Testis (tissue), 3 donors: ENCODE data around the gene PTPRN2. TPM values are rescaled to one million over a fixed set of nuclear protein-coding genes. Genes with fewer than 3 reads are reported as not detected.
"Not testable (repeated sequence)": the region's sequence is repeated elsewhere in the genome, so short reads cannot be mapped to it uniquely, and the experiment has no call there.

Experiments
- DNase-seq: peaks from one replicate; pipeline ENCODE4 v3.0.0-alpha.2; 2019
- H3K27ac ChIP-seq, 2 donors: fragments of 200-600 bp; sonication (generic); one replicate each; pipeline ENCODE4 v1.5.1; 2019
- H3K27me3 ChIP-seq: fragments of 200-600 bp; sonication (generic); one replicate; pipeline ENCODE4 v1.5.1; 2019
- H3K36me3 ChIP-seq: fragments of 200-600 bp; sonication (generic); one replicate; pipeline ENCODE4 v1.5.1; 2017; ENCODE audit warnings: low read depth; ENCODE audit errors: missing control alignments
- H3K4me1 ChIP-seq: fragments of 200-600 bp; sonication (generic); one replicate; pipeline ENCODE4 v1.5.1; 2019
- H3K4me3 ChIP-seq, 2 donors: fragments of 200-600 bp; sonication (generic); one replicate each; pipeline ENCODE4 v1.5.1; 2017 to 2019
- H3K9me3 ChIP-seq: fragments of 200-600 bp; sonication (generic); one replicate; pipeline ENCODE4 v1.5.1; 2017
- POLR2A ChIP-seq: fragments of 450-650 bp; IDR thresholded peaks from one replicate; pipeline ENCODE4 v1.6.1; 2017; ENCODE audit warnings: antibody characterized with exemption, mild to moderate bottlenecking, moderate library complexity
- WGBS, 2 donors: methylation state at CpG; one replicate each; pipeline ENCODE4 v1.1.5; 2018; 5-methylcytosine and 5-hydroxymethylcytosine counted together
- intact Hi-C: fragments of 100-400 bp; cut with DNase I; formaldehyde crosslinking; loops from one replicate; pipeline ENCODE4 v1.15.1; 2023; ENCODE audit warnings: low total_unique reads
- polyA plus RNA-seq: library from polyadenylated mRNA; stranded (reverse); fragments of 350-450 nt; fragmentation: Illumina TruSeq; extraction: RNeasy Lipid Tissue Mini Kit (QIAGEN cat#74804); gene quantifications from one replicate; pipeline ENCODE4 v1.2.3, GENCODE V29; 2014; ENCODE audit warnings: low read depth, low replicate concordance; ENCODE audit not compliant: insufficient read depth
- total RNA-seq, 2 donors: library from RNA; depleted of rRNA; stranded (reverse); fragments of >200 nt; gene quantifications; one replicate each; pipeline ENCODE4 v1.2.3, GENCODE V29; 2016
- TF ChIP-seq, protein P1 (sequence below), 3 experiments: fragments of 450-650 bp in 2 of 3; fragments of 200-600 bp in 1 of 3; sonication (generic) in 1 of 3; IDR thresholded peaks; one replicate each; pipeline ENCODE4 v1.5.1; 2016 to 2019; ENCODE audit warnings: antibody characterized with exemption in 3 of 3, mild to moderate bottlenecking in 2 of 3, moderate library complexity in 1 of 3

PTPRN2 gene
- total and polyA plus RNA-seq, 3 donors from 2014 or later: 9.3 to 10.8 (median 9.8) TPM

DNA sequence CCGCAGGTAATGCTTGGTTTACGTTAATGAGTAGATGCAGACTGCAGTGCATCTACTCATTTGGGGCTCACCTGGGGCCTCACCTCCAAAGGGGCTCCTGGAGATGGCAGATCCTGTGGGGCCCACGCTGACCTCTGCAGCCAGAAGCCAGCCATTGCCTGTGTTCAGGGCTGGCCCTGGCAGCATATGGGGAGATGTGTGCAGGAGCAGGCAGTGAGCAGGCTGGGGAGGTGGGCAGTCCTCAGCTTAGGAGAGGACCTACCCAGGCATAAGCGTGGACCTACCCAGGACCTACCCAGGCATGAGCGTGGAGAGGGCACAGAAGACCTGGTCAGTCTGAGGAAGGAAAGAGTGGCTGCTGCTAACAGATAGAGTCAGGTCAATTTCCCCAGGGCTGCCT is 178.5 kb downstream of the PTPRN2 start:
- Histone ChIP-seq H3K4me3 (no peak overlapping the region), H3K27ac (no peak overlapping the region), H3K36me3 (no peaks in the 10 kb centered on the region), H3K9me3 (no peaks in the 10 kb centered on the region), H3K4me1 (no peaks in the 10 kb centered on the region), H3K27me3 (no peaks in the 10 kb centered on the region)
- TF ChIP-seq, protein P1, sequence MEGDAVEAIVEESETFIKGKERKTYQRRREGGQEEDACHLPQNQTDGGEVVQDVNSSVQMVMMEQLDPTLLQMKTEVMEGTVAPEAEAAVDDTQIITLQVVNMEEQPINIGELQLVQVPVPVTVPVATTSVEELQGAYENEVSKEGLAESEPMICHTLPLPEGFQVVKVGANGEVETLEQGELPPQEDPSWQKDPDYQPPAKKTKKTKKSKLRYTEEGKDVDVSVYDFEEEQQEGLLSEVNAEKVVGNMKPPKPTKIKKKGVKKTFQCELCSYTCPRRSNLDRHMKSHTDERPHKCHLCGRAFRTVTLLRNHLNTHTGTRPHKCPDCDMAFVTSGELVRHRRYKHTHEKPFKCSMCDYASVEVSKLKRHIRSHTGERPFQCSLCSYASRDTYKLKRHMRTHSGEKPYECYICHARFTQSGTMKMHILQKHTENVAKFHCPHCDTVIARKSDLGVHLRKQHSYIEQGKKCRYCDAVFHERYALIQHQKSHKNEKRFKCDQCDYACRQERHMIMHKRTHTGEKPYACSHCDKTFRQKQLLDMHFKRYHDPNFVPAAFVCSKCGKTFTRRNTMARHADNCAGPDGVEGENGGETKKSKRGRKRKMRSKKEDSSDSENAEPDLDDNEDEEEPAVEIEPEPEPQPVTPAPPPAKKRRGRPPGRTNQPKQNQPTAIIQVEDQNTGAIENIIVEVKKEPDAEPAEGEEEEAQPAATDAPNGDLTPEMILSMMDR (IDR thresholded peaks at IDR 0.05): no peak
- no peak for TF ChIP-seq POLR2A
- intact Hi-C loops: no loop called here
- WGBS, 2 donors: 87 to 88% methylated on average over 4 to 5 of the region's 5 CpGs
- DNase-seq: no peak

DNA sequence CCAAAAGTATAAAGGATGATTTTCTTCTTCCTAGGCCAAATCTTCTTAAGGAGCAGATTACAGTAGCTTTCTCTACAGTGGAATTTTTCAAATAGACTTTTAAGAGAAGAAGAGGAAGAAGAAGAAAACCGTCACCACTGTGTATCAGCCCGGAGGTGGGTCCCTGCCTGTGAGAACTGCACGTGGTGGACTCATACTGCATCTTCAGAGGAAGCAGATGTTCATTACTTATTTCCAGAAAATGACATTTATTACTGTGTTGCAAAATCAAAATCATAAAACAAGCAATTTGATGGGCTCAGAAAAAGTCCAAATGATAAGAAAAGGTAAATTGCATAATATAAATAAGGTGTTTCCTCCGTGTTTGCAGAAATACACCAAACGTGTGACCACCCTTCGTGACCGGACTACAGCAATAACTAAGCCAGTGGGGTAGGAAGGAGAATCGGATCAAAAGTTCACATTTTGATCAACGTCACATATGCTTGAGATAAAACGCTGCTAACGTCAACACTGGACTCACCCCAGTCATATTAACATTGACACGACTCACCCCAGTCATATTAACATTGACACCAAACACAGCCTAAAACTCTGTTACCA is 179.2 kb downstream of the PTPRN2 start:
- no peak for TF ChIP-seq POLR2A
- TF ChIP-seq, protein P1 (IDR thresholded peaks at IDR 0.05): no peak
- Histone ChIP-seq H3K4me3 (no peak overlapping the region), H3K36me3 (no peaks in the 10 kb centered on the region), H3K27ac (no peak overlapping the region), H3K9me3 (no peaks in the 10 kb centered on the region), H3K27me3 (no peaks in the 10 kb centered on the region), H3K4me1 (no peaks in the 10 kb centered on the region)
- intact Hi-C loops: no loop called here
- WGBS, 2 donors: 74 to 82% methylated on average over 12 of the region's 12 CpGs
- no peak for DNase-seq

DNA sequence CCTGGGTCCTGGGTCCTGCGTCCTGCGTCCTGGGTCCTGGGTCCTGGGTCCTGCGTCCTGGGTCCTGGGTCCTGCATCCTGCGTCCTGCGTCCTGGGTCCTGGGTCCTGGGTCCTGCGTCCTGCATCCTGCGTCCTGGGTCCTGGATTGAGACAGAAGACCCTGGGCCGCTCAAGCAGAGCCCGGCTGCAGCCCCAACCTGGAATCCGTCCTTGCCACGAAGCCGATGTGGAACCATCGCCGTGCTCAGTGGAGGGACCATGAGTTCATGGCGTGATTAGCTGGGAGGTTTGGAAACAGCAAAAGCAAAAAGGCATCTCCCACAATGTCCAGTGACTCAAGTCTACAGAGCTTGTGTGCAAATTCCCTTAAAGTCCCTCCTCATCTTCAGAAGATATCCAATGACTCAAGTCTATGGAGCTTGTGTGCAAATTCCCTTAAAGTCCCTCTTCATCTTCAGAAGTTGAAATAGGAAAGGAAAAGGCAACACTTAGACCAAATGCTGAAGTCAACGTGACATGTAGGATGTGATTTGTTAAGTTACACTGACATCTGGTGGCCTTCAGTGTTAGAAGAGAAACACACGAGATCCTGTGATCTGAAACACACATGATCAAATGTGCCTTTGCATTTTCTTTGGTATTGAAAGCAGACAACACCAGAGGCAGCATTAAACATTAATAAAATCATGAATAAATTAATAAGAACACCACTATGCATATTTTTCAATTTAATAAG is 179.9 kb downstream of the PTPRN2 start:
- no peak for DNase-seq
- H3K4me3 ChIP-seq: no peak overlapping the region
- H3K36me3 ChIP-seq: no peaks in the 10 kb centered on the region
- TF ChIP-seq, protein P1 (IDR thresholded peaks at IDR 0.05): peak; percentile 13 to 41 (median 18)
- TF ChIP-seq POLR2A: no peak
- intact Hi-C loops: no loop called here
- H3K27ac ChIP-seq: no peak overlapping the region
- H3K4me1 ChIP-seq: no peaks in the 10 kb centered on the region
- no peaks in the 10 kb centered on the region for H3K27me3 ChIP-seq
- H3K9me3 ChIP-seq: no peaks in the 10 kb centered on the region
- 22 to 83% methylated on average over 2 to 15 of the region's 17 CpGs for WGBS, 2 donors

DNA sequence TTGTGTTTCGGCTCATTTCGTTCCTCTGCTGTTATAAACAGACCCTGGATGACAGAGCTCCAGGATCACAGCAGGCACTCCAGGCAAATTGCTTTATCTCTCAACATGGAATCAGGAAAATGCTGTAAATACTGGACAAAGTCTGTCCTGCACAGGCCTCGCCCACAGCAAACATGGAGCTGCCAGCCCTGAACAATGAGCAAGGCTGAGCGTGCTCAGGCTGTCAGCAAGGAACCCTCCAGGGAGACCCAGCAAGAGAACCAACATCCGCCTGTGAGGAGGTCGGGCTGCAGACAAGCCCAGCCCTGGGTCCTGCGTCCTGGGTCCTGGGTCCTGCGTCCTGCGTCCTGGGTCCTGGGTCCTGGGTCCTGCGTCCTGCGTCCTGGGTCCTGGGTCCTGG is 180.8 kb downstream of the PTPRN2 start:
- Histone ChIP-seq H3K27ac (no peak overlapping the region), H3K4me3 (no peak overlapping the region), H3K36me3 (no peaks in the 10 kb centered on the region), H3K27me3 (no peaks in the 10 kb centered on the region), H3K9me3 (no peaks in the 10 kb centered on the region), H3K4me1 (no peaks in the 10 kb centered on the region)
- DNase-seq: no peak
- intact Hi-C loops: no loop called here
- 77 to 88% methylated on average over 4 to 11 of the region's 11 CpGs for WGBS, 2 donors
- no peak for TF ChIP-seq POLR2A
- TF ChIP-seq, protein P1 (IDR thresholded peaks at IDR 0.05): no peak

DNA sequence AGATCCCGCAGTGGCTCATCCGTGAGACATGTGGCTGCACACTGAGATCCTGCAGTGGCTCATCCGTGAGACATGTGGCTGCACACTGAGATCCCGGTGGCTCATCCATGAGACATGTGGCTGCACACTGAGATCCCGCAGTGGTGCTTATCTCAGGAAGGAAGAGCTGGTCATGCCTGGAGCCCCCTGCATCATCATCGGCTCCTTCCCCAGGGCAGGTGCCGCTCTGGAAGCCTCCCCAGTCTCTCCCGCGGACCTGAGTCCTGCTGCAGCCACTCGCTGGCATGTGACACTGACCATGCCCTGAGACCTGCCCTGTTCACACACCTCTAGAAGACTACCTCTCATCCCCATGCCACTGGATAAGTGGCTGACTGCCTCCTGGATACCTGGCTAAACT is 181.3 kb downstream of the PTPRN2 start:
- TF ChIP-seq, protein P1 (IDR thresholded peaks at IDR 0.05): no peak
- TF ChIP-seq POLR2A: no peak
- intact Hi-C loops: no loop called here
- 84 to 95% methylated on average over 4 to 9 of the region's 10 CpGs for WGBS, 2 donors
- Histone ChIP-seq H3K27me3 (no peaks in the 10 kb centered on the region), H3K4me1 (no peaks in the 10 kb centered on the region), H3K36me3 (no peaks in the 10 kb centered on the region), H3K4me3 (no peak overlapping the region), H3K27ac (no peak overlapping the region), H3K9me3 (no peaks in the 10 kb centered on the region)
- DNase-seq: no peak

DNA sequence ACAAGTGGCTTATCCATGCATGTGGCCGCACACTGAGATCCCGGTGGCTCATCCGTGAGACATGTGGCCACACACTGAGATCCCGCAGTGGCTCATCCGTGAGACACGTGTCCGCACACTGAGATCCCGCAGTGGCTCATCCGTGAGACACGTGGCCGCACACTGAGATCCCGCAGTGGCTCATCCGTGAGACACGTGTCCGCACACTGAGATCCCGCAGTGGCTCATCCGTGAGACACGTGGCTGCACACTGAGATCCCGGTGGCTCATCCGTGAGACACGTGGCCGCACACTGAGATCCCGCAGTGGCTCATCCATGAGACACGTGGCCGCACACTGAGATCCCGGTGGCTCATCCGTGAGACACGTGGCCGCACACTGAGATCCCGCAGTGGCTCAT is 181.9 kb downstream of the PTPRN2 start:
- H3K9me3 ChIP-seq, H3K4me1 ChIP-seq, H3K36me3 ChIP-seq, H3K4me3 ChIP-seq, DNase-seq, H3K27ac ChIP-seq, H3K27me3 ChIP-seq, intact Hi-C loops: not testable (repeated sequence)
- WGBS, 2 donors: 84 to 92% methylated on average over 10 to 30 of the region's 30 CpGs
